ENCODE data around the gene YWHAQ. TPM values are rescaled to one million over a fixed set of nuclear protein-coding genes. Genes with fewer than 3 reads are reported as not detected.
A peak's percentile ranks its signal among the peaks of the same experiment; 100 is the strongest.

Gene YWHAQ
- total and polyA plus RNA-seq, 2 donors from 2014 or later, result 168 to 262 TPM

- H3K27me3 ChIP-seq (ENCODE audit: control insufficient read depth, insufficient read depth, low read length), result no peaks in the 10 kb centered on the region
- H3K9me3 ChIP-seq (ENCODE audit: control insufficient read depth in 2 of 3, insufficient read depth in 1 of 3, low read length in 3 of 3), result no peaks in the 10 kb centered on the region
- peaks cover 0 to 10% (median 5%) of the 10 kb centered on the region in 3 donors for H3K4me1 ChIP-seq (ENCODE audit: control insufficient read depth in 2 of 3, insufficient read depth in 2 of 3, low read depth in 1 of 3, low read length in 3 of 3)
- intact Hi-C loops (cut with DNase I), result no loop called here
- H3K36me3 ChIP-seq (ENCODE audit: control insufficient read depth in 2 of 3, insufficient read depth in 3 of 3, low read length in 3 of 3), result no peaks in the 10 kb centered on the region
- no peak for FAIRE-seq
- TF ChIP-seq CTCF (IDR thresholded peaks at IDR 0.05; ENCODE audit: borderline replicate concordance, extremely low read depth, insufficient read depth), result no peak
- no peak for DNase-seq
- H3K27ac ChIP-seq (ENCODE audit: low read depth in 2 of 2, low read length in 2 of 2), result no peak overlapping the region
- H3K4me3 ChIP-seq (ENCODE audit: low read length in 3 of 3), result no peak overlapping the region
- no peak overlapping the region for H3K9ac ChIP-seq (ENCODE audit: low read length in 3 of 3)
Observed at GRCh38 chr2:9637330-9637729, 6.5 kb upstream of the YWHAQ start.

- no peaks in the 10 kb centered on the region for H3K36me3 ChIP-seq (ENCODE audit: control insufficient read depth in 2 of 3, insufficient read depth in 3 of 3, low read length in 3 of 3)
- no peak overlapping the region for H3K27ac ChIP-seq (ENCODE audit: low read depth in 2 of 2, low read length in 2 of 2)
- peaks cover 0 to 8% (median 6%) of the 10 kb centered on the region in 3 donors for H3K4me1 ChIP-seq (ENCODE audit: control insufficient read depth in 2 of 3, insufficient read depth in 2 of 3, low read depth in 1 of 3, low read length in 3 of 3)
- FAIRE-seq (no peak), DNase-seq (peak in 2 of 5 donors; percentile 58 to 71)
- no peak for TF ChIP-seq CTCF (IDR thresholded peaks at IDR 0.05; ENCODE audit: borderline replicate concordance, extremely low read depth, insufficient read depth)
- no peak overlapping the region for H3K9ac ChIP-seq (ENCODE audit: low read length in 3 of 3)
- H3K27me3 ChIP-seq (ENCODE audit: control insufficient read depth, insufficient read depth, low read length), result no peaks in the 10 kb centered on the region
- no peaks in the 10 kb centered on the region for H3K9me3 ChIP-seq (ENCODE audit: control insufficient read depth in 2 of 3, insufficient read depth in 1 of 3, low read length in 3 of 3)
- no peak overlapping the region for H3K4me3 ChIP-seq (ENCODE audit: low read length in 3 of 3)
- intact Hi-C loops (cut with DNase I), result no loop called here
Observed at GRCh38 chr2:9634133-9634532, 3.3 kb upstream of the YWHAQ start.

GRCh38 chr2:9631878-9632700 is 1.3 kb upstream of the YWHAQ start:
- no peak for FAIRE-seq
- Histone ChIP-seq H3K4me3 (ENCODE audit: low read length in 3 of 3) (no peak overlapping the region), H3K9ac (ENCODE audit: low read length in 3 of 3) (no peak overlapping the region), H3K4me1 (ENCODE audit: control insufficient read depth in 2 of 3, insufficient read depth in 2 of 3, low read depth in 1 of 3, low read length in 3 of 3) (peaks cover 0 to 7% (median 5%) of the 10 kb centered on the region in 3 donors), H3K9me3 (ENCODE audit: control insufficient read depth in 2 of 3, insufficient read depth in 1 of 3, low read length in 3 of 3) (no peaks in the 10 kb centered on the region), H3K27ac (ENCODE audit: low read depth in 2 of 2, low read length in 2 of 2) (no peak overlapping the region), H3K27me3 (ENCODE audit: control insufficient read depth, insufficient read depth, low read length) (no peaks in the 10 kb centered on the region), H3K36me3 (ENCODE audit: control insufficient read depth in 2 of 3, insufficient read depth in 3 of 3, low read length in 3 of 3) (peaks cover 0 to 8% (median 8%) of the 10 kb centered on the region in 3 donors)
- intact Hi-C loops (cut with DNase I), result no loop called here
- TF ChIP-seq CTCF (IDR thresholded peaks at IDR 0.05; ENCODE audit: borderline replicate concordance, extremely low read depth, insufficient read depth), result no peak
- peak in 3 of 5 donors; percentile 39 to 64 (median 53) for DNase-seq
